ENCODE results near the gene PACS1. TPM values are rescaled to one million over a fixed set of nuclear protein-coding genes. Genes with fewer than 3 reads are reported as not detected.

Gene PACS1
- polyA plus RNA-seq, 1 donor (not counting 4 experiments of a cell fraction or from before 2014, with no cell fraction given): 14.9 TPM

DNA sequence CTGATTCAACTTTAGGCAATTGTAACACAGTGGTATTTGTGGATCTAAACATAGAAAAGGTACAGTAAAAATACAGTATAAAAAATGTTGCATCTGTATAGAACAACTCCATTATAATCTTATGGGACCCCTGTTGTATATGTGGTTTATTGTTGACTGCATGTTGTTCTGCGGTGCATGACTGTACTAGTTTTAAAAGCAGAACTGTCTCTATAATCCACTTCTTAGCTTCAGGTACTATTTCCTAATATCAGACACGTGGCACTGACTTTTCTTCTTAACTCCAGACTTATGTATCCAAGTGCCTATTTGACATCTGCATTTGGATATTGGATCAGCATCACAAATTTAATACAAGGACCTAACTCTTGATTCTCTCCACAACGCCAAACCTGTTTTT is 41.1 kb downstream of the PACS1 start:
- Histone ChIP-seq H3K79me2 (ENCODE audit: control insufficient read depth, insufficient read depth, low read length) (peaks cover 45% of the 10 kb centered on the region), H2AFZ (ENCODE audit: control insufficient read depth, low read length) (no peak overlapping the region), H3K4me3 (ENCODE audit: control insufficient read depth in 2 of 3, extremely low read depth in 1 of 3, insufficient read depth in 2 of 3, low read depth in 1 of 3, low read length in 3 of 3) (no peak overlapping the region), H3K9me1 (ENCODE audit: control insufficient read depth, extremely low read depth, insufficient read depth, low read length) (no peaks in the 10 kb centered on the region), H3K27me3 (ENCODE audit: control insufficient read depth, extremely low read depth, insufficient read depth, low read length) (no peaks in the 10 kb centered on the region), H3K4me2 (ENCODE audit: control insufficient read depth, extremely low read depth, insufficient read depth, low read depth, low read length) (no peak overlapping the region), H4K20me1 (ENCODE audit: control insufficient read depth, extremely low read depth, insufficient read depth, low read length) (no peaks in the 10 kb centered on the region), H3K4me1 (ENCODE audit: control insufficient read depth, extremely low read depth, insufficient read depth, low read length) (peaks cover 45% of the 10 kb centered on the region), H3K9me3 (ENCODE audit: control insufficient read depth, low read depth, low read length) (no peaks in the 10 kb centered on the region), H3K27ac (ENCODE audit: control insufficient read depth, insufficient read depth, low read length) (peak overlapping the region; percentile 88), H3K36me3 (ENCODE audit: control insufficient read depth in 2 of 2, extremely low read depth in 1 of 2, insufficient read depth in 2 of 2, low read length in 2 of 2) (peaks cover 0 to 3% of the 10 kb centered on the region in 2 experiments), H3K9ac (ENCODE audit: control insufficient read depth, extremely low read depth, insufficient read depth, low read length) (no peak overlapping the region)
- FAIRE-seq (no peak), DNase-seq (ENCODE audit: low read depth, low spot score) (no peak)
- TF ChIP-seq, protein P1, sequence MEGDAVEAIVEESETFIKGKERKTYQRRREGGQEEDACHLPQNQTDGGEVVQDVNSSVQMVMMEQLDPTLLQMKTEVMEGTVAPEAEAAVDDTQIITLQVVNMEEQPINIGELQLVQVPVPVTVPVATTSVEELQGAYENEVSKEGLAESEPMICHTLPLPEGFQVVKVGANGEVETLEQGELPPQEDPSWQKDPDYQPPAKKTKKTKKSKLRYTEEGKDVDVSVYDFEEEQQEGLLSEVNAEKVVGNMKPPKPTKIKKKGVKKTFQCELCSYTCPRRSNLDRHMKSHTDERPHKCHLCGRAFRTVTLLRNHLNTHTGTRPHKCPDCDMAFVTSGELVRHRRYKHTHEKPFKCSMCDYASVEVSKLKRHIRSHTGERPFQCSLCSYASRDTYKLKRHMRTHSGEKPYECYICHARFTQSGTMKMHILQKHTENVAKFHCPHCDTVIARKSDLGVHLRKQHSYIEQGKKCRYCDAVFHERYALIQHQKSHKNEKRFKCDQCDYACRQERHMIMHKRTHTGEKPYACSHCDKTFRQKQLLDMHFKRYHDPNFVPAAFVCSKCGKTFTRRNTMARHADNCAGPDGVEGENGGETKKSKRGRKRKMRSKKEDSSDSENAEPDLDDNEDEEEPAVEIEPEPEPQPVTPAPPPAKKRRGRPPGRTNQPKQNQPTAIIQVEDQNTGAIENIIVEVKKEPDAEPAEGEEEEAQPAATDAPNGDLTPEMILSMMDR (optimal IDR thresholded peaks at IDR 0.05 in 1 of 3, IDR thresholded peaks at IDR 0.05 in 1 of 3, conservative IDR thresholded peaks at IDR 0.05 in 1 of 3; ENCODE audit: extremely low read depth in 1 of 3, insufficient read depth in 2 of 3, low read length in 3 of 3): no peak
- TF ChIP-seq EZH2 (IDR thresholded peaks at IDR 0.05; ENCODE audit: low read length): no peak
- dilution Hi-C loops (cut with MboI; ENCODE audit: extremely low pct_ligation_motif_present, low sequenced_read_pairs): no loop called here

DNA sequence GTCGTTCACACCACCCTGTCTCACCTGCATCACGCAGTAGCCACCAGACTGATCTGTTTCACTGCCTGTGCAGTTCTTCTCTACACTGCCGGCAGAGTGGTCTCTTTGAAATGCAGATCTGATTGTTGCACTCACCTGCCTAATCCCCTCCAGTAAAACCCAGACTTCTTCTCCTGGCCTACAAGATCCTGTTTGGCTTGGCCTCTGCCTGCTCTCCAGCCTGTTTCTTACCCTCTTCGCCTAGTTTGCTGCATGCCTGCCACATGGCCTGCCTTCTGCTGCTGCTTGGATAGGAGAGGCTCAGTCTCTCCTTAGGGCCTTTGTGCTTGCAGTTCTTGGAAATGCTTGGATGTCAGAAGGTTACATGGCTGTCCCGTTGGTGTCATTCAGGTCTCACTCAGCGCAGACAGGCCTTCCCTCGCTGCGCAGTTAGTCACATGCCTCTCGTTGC is 42.0 kb downstream of the PACS1 start:
- no peaks in the 10 kb centered on the region for H3K27me3 ChIP-seq (ENCODE audit: control insufficient read depth, extremely low read depth, insufficient read depth, low read length)
- peak overlapping the region; percentile 88 for H3K27ac ChIP-seq (ENCODE audit: control insufficient read depth, insufficient read depth, low read length)
- no peak overlapping the region for H2AFZ ChIP-seq (ENCODE audit: control insufficient read depth, low read length)
- peaks cover 40% of the 10 kb centered on the region for H3K4me1 ChIP-seq (ENCODE audit: control insufficient read depth, extremely low read depth, insufficient read depth, low read length)
- DNase-seq (ENCODE audit: low read depth, low spot score) (no peak), FAIRE-seq (no peak)
- H3K9me3 ChIP-seq (ENCODE audit: control insufficient read depth, low read depth, low read length): no peaks in the 10 kb centered on the region
- H3K36me3 ChIP-seq (ENCODE audit: control insufficient read depth in 2 of 2, extremely low read depth in 1 of 2, insufficient read depth in 2 of 2, low read length in 2 of 2): peaks cover 0 to 2% of the 10 kb centered on the region in 2 experiments
- no peaks in the 10 kb centered on the region for H3K9me1 ChIP-seq (ENCODE audit: control insufficient read depth, extremely low read depth, insufficient read depth, low read length)
- H4K20me1 ChIP-seq (ENCODE audit: control insufficient read depth, extremely low read depth, insufficient read depth, low read length): no peaks in the 10 kb centered on the region
- dilution Hi-C loops (cut with MboI; ENCODE audit: extremely low pct_ligation_motif_present, low sequenced_read_pairs): no loop called here
- TF ChIP-seq, protein P1 (optimal IDR thresholded peaks at IDR 0.05 in 1 of 3, IDR thresholded peaks at IDR 0.05 in 1 of 3, conservative IDR thresholded peaks at IDR 0.05 in 1 of 3; ENCODE audit: extremely low read depth in 1 of 3, insufficient read depth in 2 of 3, low read length in 3 of 3): no peak
- no peak for TF ChIP-seq EZH2 (IDR thresholded peaks at IDR 0.05; ENCODE audit: low read length)
- peak overlapping the region; percentile 43 for H3K9ac ChIP-seq (ENCODE audit: control insufficient read depth, extremely low read depth, insufficient read depth, low read length)
- peak overlapping the region; percentile 95 for H3K4me2 ChIP-seq (ENCODE audit: control insufficient read depth, extremely low read depth, insufficient read depth, low read depth, low read length)
- H3K4me3 ChIP-seq (ENCODE audit: control insufficient read depth in 2 of 3, extremely low read depth in 1 of 3, insufficient read depth in 2 of 3, low read depth in 1 of 3, low read length in 3 of 3): peak overlapping the region in 2 of 3 experiments; percentile 9 to 12
- peaks cover 50% of the 10 kb centered on the region for H3K79me2 ChIP-seq (ENCODE audit: control insufficient read depth, insufficient read depth, low read length)
